Measurements from ENCODE around the gene LTB4R2.

LTB4R2 gene

GRCh38 chr14:24309538-24310264 lies at the start of gene LTB4R2:
LTB4R2 (plus strand) TSS chr14:24310140; CDS start chr14:24310665, 525 bp downstream.
- no peak for DNase-seq

- no peak for DNase-seq
Measured at GRCh38 chr14:24260780-24261157, 49.2 kb upstream of the LTB4R2 start.

- DNase-seq = no peak
Measured at GRCh38 chr14:24261256-24261968, 48.5 kb upstream of the LTB4R2 start.

- DNase-seq = no peak
Measured at GRCh38 chr14:24261969-24262327, 48.0 kb upstream of the LTB4R2 start.

GRCh38 chr14:24262821-24263733 lies 46.9 kb upstream of the LTB4R2 start, which contains the start of gene TGM1:
TGM1 (minus strand) TSS chr14:24263177; CDS start chr14:24262352, 825 bp downstream.
- no peak for DNase-seq

GRCh38 chr14:24263848-24264247 lies 46.1 kb upstream of the LTB4R2 start:
- DNase-seq = no peak

GRCh38 chr14:24264298-24264697 lies 45.6 kb upstream of the LTB4R2 start:
- no peak for DNase-seq

- DNase-seq = no peak
Measured at GRCh38 chr14:24266344-24267244, 43.3 kb upstream of the LTB4R2 start.

GRCh38 chr14:24267516-24267915 lies 42.4 kb upstream of the LTB4R2 start:
- no peak for DNase-seq

GRCh38 chr14:24268225-24268624 lies 41.7 kb upstream of the LTB4R2 start:
- no peak for DNase-seq

GRCh38 chr14:24269368-24269767 lies 40.6 kb upstream of the LTB4R2 start:
- DNase-seq = no peak

- DNase-seq = no peak
Measured at GRCh38 chr14:24269910-24270536, 39.9 kb upstream of the LTB4R2 start.

- no peak for DNase-seq
Measured at GRCh38 chr14:24270537-24271133, 39.3 kb upstream of the LTB4R2 start.

GRCh38 chr14:24271134-24271833 lies 38.7 kb upstream of the LTB4R2 start, which contains the start of gene RABGGTA:
RABGGTA (minus strand) TSS chr14:24271597; CDS start chr14:24271115, 482 bp downstream.
- peak; percentile 96 for DNase-seq

- no peak for DNase-seq
Measured at GRCh38 chr14:24271834-24272263, 38.1 kb upstream of the LTB4R2 start.

- DNase-seq = no peak
Measured at GRCh38 chr14:24272467-24272866, 37.5 kb upstream of the LTB4R2 start.

GRCh38 chr14:24273422-24273998 lies 36.4 kb upstream of the LTB4R2 start:
- DNase-seq = no peak

- no peak for DNase-seq
Measured at GRCh38 chr14:24274101-24274543, 35.8 kb upstream of the LTB4R2 start.

GRCh38 chr14:24277071-24277470 lies 32.9 kb upstream of the LTB4R2 start:
- no peak for DNase-seq

Measured in retina (tissue), 1 donor.